Endodermal cell (in vitro differentiated cells): ENCODE results near the gene NUP188. TPM values are rescaled to one million over a fixed set of nuclear protein-coding genes. Genes with fewer than 3 reads are reported as not detected.

Experiments used
- DNase-seq: peaks from one replicate; pipeline ENCODE4 v3.0.0-alpha.2; 2017
- H3K27ac ChIP-seq: 2 replicates; pipeline ENCODE4 v1.5.1; 2013; ENCODE audit warnings: mild to moderate bottlenecking, low read depth, low read length, moderate library complexity
- H3K27me3 ChIP-seq: 2 replicates; pipeline ENCODE4 v1.6.1; 2013; ENCODE audit warnings: mild to moderate bottlenecking, low read length, moderate library complexity; ENCODE audit not compliant: insufficient read depth, control insufficient read depth, poor library complexity, severe bottlenecking
- H3K36me3 ChIP-seq: 2 replicates; pipeline ENCODE4 v1.7.0; 2013; ENCODE audit warnings: mild to moderate bottlenecking, low read length, moderate library complexity; ENCODE audit not compliant: control insufficient read depth, insufficient read depth
- H3K4me1 ChIP-seq: one replicate; pipeline ENCODE4 v1.7.0; 2013; ENCODE audit warnings: low read length; ENCODE audit not compliant: control insufficient read depth, insufficient read depth
- H3K4me3 ChIP-seq: 2 replicates; pipeline ENCODE4 v1.5.1; 2013; ENCODE audit warnings: mild to moderate bottlenecking, low read length, moderate library complexity
- H3K9ac ChIP-seq: 2 replicates; pipeline ENCODE4 v1.6.1; 2013; ENCODE audit warnings: mild to moderate bottlenecking, low read length, moderate library complexity; ENCODE audit not compliant: poor library complexity, severe bottlenecking; ENCODE audit errors: extremely low read depth
- H3K9me3 ChIP-seq: 2 replicates; pipeline ENCODE4 v1.6.1; 2013; ENCODE audit warnings: mild to moderate bottlenecking, low read length, moderate library complexity; ENCODE audit not compliant: control insufficient read depth
- H3K27ac Mint-ChIP-seq: 2 replicates; pipeline ENCODE4 v1.8.0; 2020; ENCODE audit warnings: mixed read lengths
- H3K27me3 Mint-ChIP-seq: 2 replicates; pipeline ENCODE4 v1.8.0; 2021; ENCODE audit warnings: mild to moderate bottlenecking, mixed read lengths; ENCODE audit not compliant: insufficient read depth
- H3K36me3 Mint-ChIP-seq: 2 replicates; pipeline ENCODE4 v1.8.0; 2020; ENCODE audit warnings: low read depth, mixed read lengths
- H3K4me1 Mint-ChIP-seq: 2 replicates; pipeline ENCODE4 v1.8.0; 2020; ENCODE audit warnings: mixed read lengths
- H3K4me3 Mint-ChIP-seq: 2 replicates; pipeline ENCODE4 v1.8.0; 2020; ENCODE audit warnings: mild to moderate bottlenecking, moderate library complexity, mixed read lengths
- H3K9me3 Mint-ChIP-seq: 2 replicates; pipeline ENCODE4 v1.8.0; 2020; ENCODE audit warnings: mild to moderate bottlenecking, mixed read lengths
- WGBS, 2 experiments: methylation state at CpG; one replicate each; pipeline versions ENCODE4 v1.1.5 to v1.1.7; 2013; ENCODE audit warnings: missing lambda C conversion rate in 2 of 2, mixed read lengths in 1 of 2; ENCODE audit not compliant: insufficient coverage in 1 of 2, insufficient read length in 1 of 2; 5-methylcytosine and 5-hydroxymethylcytosine counted together
- total RNA-seq, 2 donors: library from RNA; stranded (reverse); fragmentation: NEBNext Ultra II Directional in 1 of 2; extraction: Animal tissue kit (Norgen Biotek cat#: 25700) in 1 of 2; gene quantifications; 2 replicates in 1 of 2; 3 replicates in 1 of 2; pipeline ENCODE4 v1.2.1, GENCODE V29; 2021
- TF ChIP-seq, protein P1 (sequence below): fragments of 200-600 bp; sonication (generic); conservative IDR thresholded peaks from 2 replicates; pipeline ENCODE4 v1.5.0; 2021; ENCODE audit warnings: antibody characterized with exemption, mild to moderate bottlenecking

Gene NUP188
- total RNA-seq, 2 donors from 2014 or later = 89.8 to 94.8 TPM

GRCh38 chr9:128983536-128983935 lies 36.0 kb downstream of the NUP188 start:
- H3K36me3 Mint-ChIP-seq = peaks cover 89% of the 10 kb centered on the region
- Histone ChIP-seq H3K4me3 (no peak overlapping the region), H3K27me3 (no peaks in the 10 kb centered on the region), H3K9ac (no peak overlapping the region), H3K4me1 (no peaks in the 10 kb centered on the region), H3K9me3 (no peaks in the 10 kb centered on the region), H3K36me3 (peaks cover 85% of the 10 kb centered on the region), H3K27ac (no peak overlapping the region)
- no peak overlapping the region for H3K4me3 Mint-ChIP-seq
- no peak overlapping the region for H3K27ac Mint-ChIP-seq
- H3K27me3 Mint-ChIP-seq = no peaks in the 10 kb centered on the region
- 86 to 95% methylated on average over 4 to 6 of the region's 8 CpGs for WGBS, 2 experiments
- H3K4me1 Mint-ChIP-seq = no peaks in the 10 kb centered on the region
- DNase-seq = no peak
- H3K9me3 Mint-ChIP-seq = no peaks in the 10 kb centered on the region
- TF ChIP-seq, protein P1, sequence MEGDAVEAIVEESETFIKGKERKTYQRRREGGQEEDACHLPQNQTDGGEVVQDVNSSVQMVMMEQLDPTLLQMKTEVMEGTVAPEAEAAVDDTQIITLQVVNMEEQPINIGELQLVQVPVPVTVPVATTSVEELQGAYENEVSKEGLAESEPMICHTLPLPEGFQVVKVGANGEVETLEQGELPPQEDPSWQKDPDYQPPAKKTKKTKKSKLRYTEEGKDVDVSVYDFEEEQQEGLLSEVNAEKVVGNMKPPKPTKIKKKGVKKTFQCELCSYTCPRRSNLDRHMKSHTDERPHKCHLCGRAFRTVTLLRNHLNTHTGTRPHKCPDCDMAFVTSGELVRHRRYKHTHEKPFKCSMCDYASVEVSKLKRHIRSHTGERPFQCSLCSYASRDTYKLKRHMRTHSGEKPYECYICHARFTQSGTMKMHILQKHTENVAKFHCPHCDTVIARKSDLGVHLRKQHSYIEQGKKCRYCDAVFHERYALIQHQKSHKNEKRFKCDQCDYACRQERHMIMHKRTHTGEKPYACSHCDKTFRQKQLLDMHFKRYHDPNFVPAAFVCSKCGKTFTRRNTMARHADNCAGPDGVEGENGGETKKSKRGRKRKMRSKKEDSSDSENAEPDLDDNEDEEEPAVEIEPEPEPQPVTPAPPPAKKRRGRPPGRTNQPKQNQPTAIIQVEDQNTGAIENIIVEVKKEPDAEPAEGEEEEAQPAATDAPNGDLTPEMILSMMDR = no peak

DNA sequence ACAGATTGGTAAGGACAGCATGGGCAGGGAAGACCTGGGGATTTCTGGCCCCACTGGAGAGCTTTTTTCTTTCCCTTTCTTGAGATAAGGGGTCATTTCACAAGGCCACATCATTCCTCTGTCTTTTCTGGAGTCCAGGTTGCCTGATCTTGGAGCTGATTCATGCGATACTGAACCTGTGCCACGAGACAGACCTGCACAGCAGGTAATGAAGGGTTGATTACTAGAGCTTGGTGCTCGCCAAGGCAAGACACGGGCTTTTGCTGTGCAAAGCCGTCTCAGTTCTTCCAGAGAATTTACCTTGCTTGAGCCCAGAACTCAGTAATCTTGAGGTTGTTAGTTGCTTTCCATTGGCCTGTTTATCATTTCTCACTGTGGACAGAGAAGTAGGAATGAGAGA lies 39.2 kb downstream of the NUP188 start:
- WGBS, 2 experiments = 92 to 94% methylated on average over 5 of the region's 5 CpGs
- Histone ChIP-seq H3K27ac (no peak overlapping the region), H3K4me1 (no peaks in the 10 kb centered on the region), H3K27me3 (no peaks in the 10 kb centered on the region), H3K4me3 (no peak overlapping the region), H3K36me3 (peaks cover 70% of the 10 kb centered on the region), H3K9me3 (no peaks in the 10 kb centered on the region), H3K9ac (no peak overlapping the region)
- DNase-seq = no peak
- Mint-ChIP-seq H3K9me3 (no peaks in the 10 kb centered on the region), H3K4me3 (no peak overlapping the region), H3K36me3 (peaks cover 73% of the 10 kb centered on the region), H3K27ac (no peak overlapping the region), H3K4me1 (no peaks in the 10 kb centered on the region), H3K27me3 (no peaks in the 10 kb centered on the region)
- TF ChIP-seq, protein P1 = no peak

GRCh38 chr9:128987805-128988204 lies 40.3 kb downstream of the NUP188 start:
- TF ChIP-seq, protein P1 = no peak
- no peaks in the 10 kb centered on the region for H3K9me3 ChIP-seq
- no peak overlapping the region for H3K9ac ChIP-seq
- Mint-ChIP-seq H3K9me3 (no peaks in the 10 kb centered on the region), H3K27ac (no peak overlapping the region), H3K4me1 (no peaks in the 10 kb centered on the region), H3K36me3 (peaks cover 64% of the 10 kb centered on the region), H3K4me3 (no peak overlapping the region), H3K27me3 (no peaks in the 10 kb centered on the region)
- no peaks in the 10 kb centered on the region for H3K27me3 ChIP-seq
- 96 to 100% methylated on average over 2 to 5 of the region's 5 CpGs for WGBS, 2 experiments
- peaks cover 67% of the 10 kb centered on the region for H3K36me3 ChIP-seq
- no peak for DNase-seq
- H3K4me1 ChIP-seq = no peaks in the 10 kb centered on the region
- no peak overlapping the region for H3K4me3 ChIP-seq
- no peak overlapping the region for H3K27ac ChIP-seq
